Lower lobe of right lung (tissue), 2 donors: ENCODE measurements around the gene COASY. TPM values are rescaled to one million over a fixed set of nuclear protein-coding genes. Genes with fewer than 3 reads are reported as not detected.

Source experiments
- ATAC-seq, 2 donors: fragments of 200-7000 bp; cut with Tn5 transposase; one replicate each; pipeline ENCODE4 v1.9.1; 2020 to 2022; ENCODE audit warnings: mild to moderate bottlenecking in 2 of 2, moderate library complexity in 2 of 2
- DNase-seq: peaks from one replicate; pipeline ENCODE4 v3.0.0-alpha.2; 2020
- H3K27ac ChIP-seq: fragments of 200-600 bp; one replicate; pipeline ENCODE4 v1.8.0; 2022
- H3K27me3 ChIP-seq: fragments of 200-600 bp; one replicate; pipeline ENCODE4 v1.8.0; 2022; ENCODE audit warnings: low read depth
- H3K36me3 ChIP-seq: fragments of 200-600 bp; one replicate; pipeline ENCODE4 v1.8.0; 2022; ENCODE audit warnings: mild to moderate bottlenecking
- H3K4me1 ChIP-seq: fragments of 200-600 bp; one replicate; pipeline ENCODE4 v1.8.0; 2022
- H3K4me3 ChIP-seq: fragments of 200-600 bp; one replicate; pipeline ENCODE4 v1.8.0; 2022; ENCODE audit warnings: mild to moderate bottlenecking
- H3K9me3 ChIP-seq: fragments of 200-600 bp; one replicate; pipeline ENCODE4 v1.8.0; 2022
- intact Hi-C: fragments of 100-400 bp; cut with DNase I; formaldehyde crosslinking; loops from one replicate; pipeline ENCODE4 v1.11.0; 2022
- total RNA-seq: library from RNA; stranded (reverse); fragmentation: NEBNext Ultra II Directional; extraction: Animal tissue kit (Norgen Biotek cat#: 25700); gene quantifications from one replicate; pipeline ENCODE4 v1.2.1, GENCODE V29; 2021
- TF ChIP-seq, protein P1 (sequence below): fragments of 200-600 bp; IDR thresholded peaks from one replicate; pipeline ENCODE4 v1.8.0; 2022; ENCODE audit warnings: antibody characterized with exemption, mild to moderate bottlenecking
- donor health status: DM: no; HTN: yes; CAD: no; lungs with severe emphysema.

Gene COASY
- total RNA-seq, 1 donor from 2014 or later = 65.8 TPM

DNA sequence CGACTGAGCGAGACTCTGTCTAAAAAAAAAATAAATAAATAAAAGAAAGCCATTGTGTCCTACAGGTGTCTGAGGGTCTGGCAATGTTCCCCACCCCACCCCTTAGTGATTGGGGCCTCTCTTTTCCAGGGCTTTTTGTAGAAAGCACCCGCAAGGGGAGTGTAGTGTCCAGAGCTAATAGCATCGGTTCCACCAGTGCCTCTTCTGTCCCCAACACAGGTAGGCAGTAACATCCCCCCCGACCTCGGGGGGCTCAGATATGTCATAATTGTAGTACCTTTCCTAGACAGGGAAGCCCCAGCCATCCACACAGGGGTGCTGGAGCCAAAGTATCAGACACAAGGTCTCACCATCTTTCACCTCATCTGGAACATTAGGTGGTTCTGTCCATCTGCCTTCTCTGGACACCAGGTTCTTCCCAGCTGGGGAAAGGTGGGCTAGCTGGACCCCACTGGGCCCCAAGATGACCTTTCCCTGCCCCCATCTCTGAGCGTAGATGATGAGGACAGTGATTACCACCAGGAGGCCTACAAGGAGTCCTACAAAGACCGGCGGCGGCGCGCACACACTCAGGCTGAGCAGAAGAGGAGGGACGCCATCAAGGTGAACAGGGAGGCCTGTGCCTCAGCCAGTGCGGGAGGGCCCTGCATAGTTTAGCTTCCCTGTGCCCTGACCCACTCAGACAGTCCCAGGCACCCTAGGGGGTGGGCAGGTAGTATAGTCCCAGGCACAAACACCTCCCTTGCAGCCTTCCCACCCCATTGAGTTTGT, 6.6 kb downstream of the COASY start:
- ATAC-seq = no peak
- no peaks in the 10 kb centered on the region for H3K9me3 ChIP-seq
- peaks cover 48% of the 10 kb centered on the region for H3K4me1 ChIP-seq
- peaks cover 77% of the 10 kb centered on the region for H3K36me3 ChIP-seq
- intact Hi-C loops = no loop called here
- H3K27ac ChIP-seq = peak overlapping the region; percentile 96
- no peak for DNase-seq
- peak overlapping the region; percentile 86 for H3K4me3 ChIP-seq
- TF ChIP-seq, protein P1, sequence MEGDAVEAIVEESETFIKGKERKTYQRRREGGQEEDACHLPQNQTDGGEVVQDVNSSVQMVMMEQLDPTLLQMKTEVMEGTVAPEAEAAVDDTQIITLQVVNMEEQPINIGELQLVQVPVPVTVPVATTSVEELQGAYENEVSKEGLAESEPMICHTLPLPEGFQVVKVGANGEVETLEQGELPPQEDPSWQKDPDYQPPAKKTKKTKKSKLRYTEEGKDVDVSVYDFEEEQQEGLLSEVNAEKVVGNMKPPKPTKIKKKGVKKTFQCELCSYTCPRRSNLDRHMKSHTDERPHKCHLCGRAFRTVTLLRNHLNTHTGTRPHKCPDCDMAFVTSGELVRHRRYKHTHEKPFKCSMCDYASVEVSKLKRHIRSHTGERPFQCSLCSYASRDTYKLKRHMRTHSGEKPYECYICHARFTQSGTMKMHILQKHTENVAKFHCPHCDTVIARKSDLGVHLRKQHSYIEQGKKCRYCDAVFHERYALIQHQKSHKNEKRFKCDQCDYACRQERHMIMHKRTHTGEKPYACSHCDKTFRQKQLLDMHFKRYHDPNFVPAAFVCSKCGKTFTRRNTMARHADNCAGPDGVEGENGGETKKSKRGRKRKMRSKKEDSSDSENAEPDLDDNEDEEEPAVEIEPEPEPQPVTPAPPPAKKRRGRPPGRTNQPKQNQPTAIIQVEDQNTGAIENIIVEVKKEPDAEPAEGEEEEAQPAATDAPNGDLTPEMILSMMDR = no peak
- no peaks in the 10 kb centered on the region for H3K27me3 ChIP-seq

DNA sequence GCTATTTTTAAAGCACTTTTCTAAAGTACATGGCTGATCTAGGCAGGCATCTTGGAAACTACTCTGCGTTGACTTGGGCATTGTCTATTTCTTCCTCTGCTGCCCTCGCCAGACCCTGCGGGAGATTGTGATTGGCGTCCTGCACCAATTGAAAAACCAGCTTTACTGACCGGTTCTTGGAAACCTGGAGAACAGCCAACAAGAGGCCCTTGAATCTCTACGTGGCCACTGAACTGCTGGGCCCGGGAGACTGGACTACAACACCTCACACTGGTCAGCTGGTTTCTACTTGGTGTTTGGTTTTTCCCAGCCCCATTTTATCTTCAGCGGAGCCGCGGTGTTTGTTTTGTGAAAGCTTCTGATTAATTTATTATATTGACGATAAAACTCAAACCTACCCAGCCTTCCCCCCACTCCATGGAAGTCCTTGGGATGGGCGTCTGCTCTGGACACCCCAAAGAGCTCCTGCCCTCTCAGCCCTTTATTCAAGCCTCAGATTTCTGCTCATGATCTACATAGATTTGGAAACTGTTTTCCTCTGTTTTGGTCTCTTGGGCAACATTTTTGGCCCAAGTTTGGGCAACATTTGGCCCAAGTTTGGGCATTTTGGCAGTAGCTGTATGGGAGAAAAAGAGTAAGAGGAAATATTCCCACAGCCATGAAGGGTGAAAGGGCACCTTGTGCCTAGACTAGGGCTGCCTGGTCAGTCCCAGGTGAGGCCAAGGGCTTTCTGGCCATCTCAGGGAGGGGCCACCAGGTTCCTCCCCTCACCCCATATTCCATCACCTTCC, 9.7 kb downstream of the COASY start:
- ATAC-seq = peak; percentile 6
- no peak for DNase-seq
- TF ChIP-seq, protein P1 = no peak
- Histone ChIP-seq H3K27ac (no peak overlapping the region), H3K36me3 (peaks cover 72% of the 10 kb centered on the region), H3K4me3 (no peak overlapping the region), H3K27me3 (no peaks in the 10 kb centered on the region), H3K4me1 (peaks cover 32% of the 10 kb centered on the region), H3K9me3 (no peaks in the 10 kb centered on the region)
- intact Hi-C loops = no loop called here

DNA sequence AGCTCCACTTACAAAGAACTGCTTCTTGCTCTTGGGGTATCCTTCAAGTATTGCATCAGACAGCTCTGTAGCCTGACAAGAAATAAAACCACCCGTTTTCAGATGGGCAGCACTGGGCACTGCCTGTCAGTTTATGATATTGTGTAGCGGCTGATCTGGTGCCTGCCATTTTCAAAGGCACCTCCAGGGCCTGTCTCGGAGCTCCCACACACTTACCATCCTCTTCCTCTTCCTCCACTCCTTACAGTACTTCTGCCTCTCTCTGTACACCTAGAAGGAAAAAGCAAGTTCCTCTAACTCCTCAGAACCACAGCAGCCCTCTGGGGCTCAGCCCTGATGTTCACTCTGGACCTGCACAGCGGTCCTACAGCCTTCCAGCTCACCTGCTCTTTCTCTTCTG, 11.1 kb downstream of the COASY start:
- H3K9me3 ChIP-seq = no peaks in the 10 kb centered on the region
- no peak overlapping the region for H3K27ac ChIP-seq
- H3K4me1 ChIP-seq = peaks cover 31% of the 10 kb centered on the region
- ATAC-seq (no peak), DNase-seq (no peak)
- H3K27me3 ChIP-seq = no peaks in the 10 kb centered on the region
- intact Hi-C loops = no loop called here
- H3K36me3 ChIP-seq = peaks cover 72% of the 10 kb centered on the region
- TF ChIP-seq, protein P1 = no peak
- no peak overlapping the region for H3K4me3 ChIP-seq

DNA sequence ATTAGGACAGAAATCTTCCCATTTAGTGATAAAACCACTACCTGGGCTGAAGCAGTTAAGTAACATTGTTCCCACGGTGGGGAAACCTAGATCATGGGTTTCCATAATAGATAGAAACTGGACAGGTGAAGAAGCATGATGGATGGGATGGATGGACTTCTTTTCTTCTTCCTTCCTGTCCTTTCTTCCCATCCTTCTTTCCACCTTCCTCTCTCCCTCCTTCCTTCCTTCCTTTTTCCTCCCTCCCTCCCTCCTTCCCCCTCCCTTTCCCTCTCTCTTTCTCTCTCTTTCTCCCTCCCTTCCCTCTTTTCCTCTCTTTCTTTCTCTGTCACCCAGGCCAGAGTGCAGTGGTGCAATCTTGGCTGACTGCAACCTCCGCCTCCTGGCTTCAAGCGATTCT, 12.5 kb downstream of the COASY start:
- H3K4me3 ChIP-seq = no peak overlapping the region
- no peaks in the 10 kb centered on the region for H3K27me3 ChIP-seq
- ATAC-seq = no peak
- no peaks in the 10 kb centered on the region for H3K9me3 ChIP-seq
- DNase-seq = no peak
- H3K36me3 ChIP-seq = peaks cover 59% of the 10 kb centered on the region
- intact Hi-C loops = no loop called here
- TF ChIP-seq, protein P1 = no peak
- H3K4me1 ChIP-seq = peaks cover 28% of the 10 kb centered on the region
- H3K27ac ChIP-seq = no peak overlapping the region

DNA sequence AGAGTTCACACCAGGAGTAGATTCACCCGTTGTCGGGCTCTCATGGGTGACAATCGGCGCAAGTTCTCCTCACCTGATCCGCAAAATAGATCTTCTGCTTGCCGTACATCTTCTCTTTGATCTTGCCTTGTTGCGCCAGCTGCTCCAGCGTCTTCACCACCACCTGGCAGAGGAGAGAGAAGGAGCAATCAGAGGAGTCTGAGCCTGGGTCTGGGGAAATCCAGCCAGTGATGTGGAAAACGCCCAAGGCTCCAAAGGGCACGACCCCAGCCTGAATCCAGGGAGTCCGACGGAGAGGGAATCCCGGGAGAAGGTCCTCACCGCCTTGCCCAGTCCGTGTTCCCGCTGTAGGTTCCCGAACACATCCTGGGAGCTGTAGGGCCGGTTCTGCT, 15.2 kb downstream of the COASY start:
- intact Hi-C loops = no loop called here
- Histone ChIP-seq H3K4me3 (peak overlapping the region; percentile 84), H3K27me3 (no peaks in the 10 kb centered on the region), H3K9me3 (no peaks in the 10 kb centered on the region), H3K36me3 (peaks cover 58% of the 10 kb centered on the region), H3K27ac (peak overlapping the region; percentile 90), H3K4me1 (peaks cover 23% of the 10 kb centered on the region)
- no peak for ATAC-seq
- TF ChIP-seq, protein P1 = no peak
- no peak for DNase-seq
